H9 (cell line): ENCODE measurements around the gene PRLHR. TPM values are rescaled to one million over a fixed set of nuclear protein-coding genes. Genes with fewer than 3 reads are reported as not detected.

Experiments used
- DNase-seq: peaks from one replicate; pipeline ENCODE4 v3.0.0-alpha.2; 2017
- H2AFZ ChIP-seq: one replicate; pipeline ENCODE4 v1.6.1; 2013; ENCODE audit warnings: mild to moderate bottlenecking, low read length, control low read depth, moderate library complexity
- H2AK5ac ChIP-seq: 2 replicates; pipeline ENCODE4 v1.6.1; 2013; ENCODE audit warnings: low read length, control low read depth, mixed read lengths; ENCODE audit not compliant: insufficient read length
- H2BK120ac ChIP-seq: one replicate; pipeline ENCODE4 v1.6.1; 2013; ENCODE audit warnings: low read depth, mild to moderate bottlenecking, low read length, control low read depth, inconsistent platforms; ENCODE audit not compliant: poor library complexity, severe bottlenecking
- H2BK12ac ChIP-seq: 2 replicates; pipeline ENCODE4 v1.6.1; 2013; ENCODE audit warnings: low read length, control low read depth, mixed read lengths, low read depth; ENCODE audit not compliant: insufficient read length
- H2BK15ac ChIP-seq: 2 replicates; pipeline ENCODE4 v1.6.1; 2013; ENCODE audit warnings: low read depth, low read length, control low read depth
- H2BK20ac ChIP-seq: one replicate; pipeline ENCODE4 v1.6.1; 2013; ENCODE audit warnings: low read depth, mild to moderate bottlenecking, low read length, control low read depth, inconsistent platforms; ENCODE audit not compliant: poor library complexity, severe bottlenecking
- H2BK5ac ChIP-seq: 2 replicates; pipeline ENCODE4 v1.6.1; 2013; ENCODE audit warnings: low read length, control low read depth, mixed read lengths; ENCODE audit not compliant: insufficient read length
- H3K14ac ChIP-seq: 2 replicates; pipeline ENCODE4 v1.6.1; 2013; ENCODE audit warnings: low read length, control low read depth; ENCODE audit not compliant: insufficient read depth
- H3K18ac ChIP-seq: 2 replicates; pipeline ENCODE4 v1.6.1; 2013; ENCODE audit warnings: low read depth, mild to moderate bottlenecking, mixed read lengths, low read length, control low read depth; ENCODE audit not compliant: insufficient read length
- H3K23ac ChIP-seq: 2 replicates; pipeline ENCODE4 v1.6.1; 2013; ENCODE audit warnings: low read length, control low read depth, mixed read lengths, low read depth; ENCODE audit not compliant: insufficient read length
- H3K23me2 ChIP-seq: 2 replicates; pipeline ENCODE4 v1.6.1; 2013; ENCODE audit warnings: low read depth, mild to moderate bottlenecking, mixed read lengths, low read length, control low read depth; ENCODE audit not compliant: insufficient read length, poor library complexity, severe bottlenecking
- H3K27ac ChIP-seq: 2 replicates; pipeline ENCODE4 v1.5.1; 2013; ENCODE audit warnings: low read length, control low read depth, mixed read lengths, low read depth; ENCODE audit not compliant: insufficient read length
- H3K27me3 ChIP-seq: 2 replicates; pipeline ENCODE4 v1.6.1; 2013; ENCODE audit warnings: low read length, control low read depth, inconsistent platforms; ENCODE audit not compliant: insufficient read depth
- H3K4ac ChIP-seq: 2 replicates; pipeline ENCODE4 v1.6.1; 2013; ENCODE audit warnings: low read depth, mild to moderate bottlenecking, control low read depth, inconsistent platforms, low read length, moderate library complexity
- H3K4me1 ChIP-seq: 2 replicates; pipeline ENCODE4 v1.6.1; 2013; ENCODE audit warnings: low read length, control low read depth, inconsistent platforms; ENCODE audit not compliant: insufficient read depth
- H3K4me2 ChIP-seq: 2 replicates; pipeline ENCODE4 v1.6.1; 2013; ENCODE audit warnings: low read length, control low read depth, mixed read lengths; ENCODE audit not compliant: insufficient read length, insufficient read depth
- H3K56ac ChIP-seq: 2 replicates; pipeline ENCODE4 v1.6.1; 2013; ENCODE audit warnings: low read depth, mild to moderate bottlenecking, mixed read lengths, low read length, control low read depth; ENCODE audit not compliant: insufficient read length
- H3K79me1 ChIP-seq: 2 replicates; pipeline ENCODE4 v1.6.1; 2013; ENCODE audit warnings: low read depth, mild to moderate bottlenecking, moderate library complexity, low read length, control low read depth, inconsistent platforms; ENCODE audit not compliant: insufficient read depth, poor library complexity, severe bottlenecking
- H3K79me2 ChIP-seq: 2 replicates; pipeline ENCODE4 v1.6.1; 2013; ENCODE audit warnings: low read length, control low read depth, inconsistent platforms; ENCODE audit not compliant: insufficient read depth
- H3K9ac ChIP-seq: 2 replicates; pipeline ENCODE4 v1.6.1; 2013; ENCODE audit warnings: low read length, control low read depth, mixed read lengths; ENCODE audit not compliant: insufficient read length; ENCODE audit errors: extremely low read depth
- H3K9me3 ChIP-seq: one replicate; pipeline ENCODE4 v1.6.1; 2013; ENCODE audit warnings: low read depth, low read length, inconsistent platforms; ENCODE audit not compliant: control insufficient read depth
- H3T11ph ChIP-seq: one replicate; pipeline ENCODE4 v1.6.1; 2013; ENCODE audit warnings: mild to moderate bottlenecking, low read length, control low read depth, inconsistent platforms
- H4K20me1 ChIP-seq: one replicate; pipeline ENCODE4 v1.6.1; 2013; ENCODE audit not compliant: control insufficient read depth, insufficient read length, insufficient read depth
- H4K5ac ChIP-seq: 2 replicates; pipeline ENCODE4 v1.6.1; 2013; ENCODE audit warnings: low read depth, mild to moderate bottlenecking, mixed read lengths, low read length, control low read depth; ENCODE audit not compliant: insufficient read length
- H4K8ac ChIP-seq: replicated peaks from 2 replicates; pipeline ENCODE4 v1.6.1; 2013; ENCODE audit warnings: low read length, control low read depth, mixed read lengths, low read depth; ENCODE audit not compliant: insufficient read length
- H4K91ac ChIP-seq: 2 replicates; pipeline ENCODE4 v1.6.1; 2013; ENCODE audit warnings: low read depth, mild to moderate bottlenecking, moderate library complexity, mixed read lengths, low read length, control low read depth; ENCODE audit not compliant: insufficient read length
- H3K27ac Mint-ChIP-seq, 3 experiments: 2 replicates in 2 of 3; 3 replicates in 1 of 3; pipeline ENCODE4 v1.8.0; 2020 to 2021; ENCODE audit warnings: mixed read lengths in 3 of 3, mild to moderate bottlenecking in 1 of 3, moderate library complexity in 1 of 3
- H3K27me3 Mint-ChIP-seq: 2 replicates; pipeline ENCODE4 v1.8.0; 2021; ENCODE audit warnings: low read depth, mild to moderate bottlenecking, moderate library complexity, mixed read lengths
- H3K36me3 Mint-ChIP-seq, 3 experiments: 2 replicates in 2 of 3; 3 replicates in 1 of 3; pipeline ENCODE4 v1.8.0; 2020 to 2021; ENCODE audit warnings: low read depth in 3 of 3, mixed read lengths in 3 of 3; ENCODE audit not compliant: insufficient read depth in 1 of 3
- H3K4me1 Mint-ChIP-seq, 2 experiments: 2 replicates each; pipeline ENCODE4 v1.8.0; 2020; ENCODE audit warnings: mixed read lengths in 2 of 2
- H3K4me3 Mint-ChIP-seq, 2 experiments: 2 replicates in 1 of 2; 3 replicates in 1 of 2; pipeline ENCODE4 v1.8.0; 2020 to 2021; ENCODE audit warnings: mild to moderate bottlenecking in 2 of 2, mixed read lengths in 2 of 2, moderate library complexity in 1 of 2
- H3K9me3 Mint-ChIP-seq, 2 experiments: 2 replicates in 1 of 2; 3 replicates in 1 of 2; pipeline ENCODE4 v1.8.0; 2020; ENCODE audit warnings: mild to moderate bottlenecking in 2 of 2, mixed read lengths in 2 of 2, moderate library complexity in 1 of 2
- CTCF ChIP-seq: fragments of 200-600 bp; sonication (generic); conservative IDR thresholded peaks from 3 replicates; pipeline ENCODE4 v1.8.0; 2021; ENCODE audit warnings: antibody characterized with exemption, mild to moderate bottlenecking
- WGBS: extraction: QIAGEN DNeasy Blood & Tissue Kit; methylation state at CpG from one replicate; pipeline ENCODE4 v1.1.7; 2013; ENCODE audit warnings: missing lambda C conversion rate, low lambda C conversion rate, mixed read lengths; ENCODE audit not compliant: insufficient read length; ENCODE audit errors: extremely low coverage; 5-methylcytosine and 5-hydroxymethylcytosine counted together
- total RNA-seq: library from RNA; stranded (reverse); gene quantifications from 2 replicates; pipeline ENCODE4 v1.2.1, GENCODE V29; 2021

Gene PRLHR
- total RNA-seq, 1 experiment from 2014 or later = not detected

GRCh38 chr10:118541718-118542117 is 53.7 kb downstream of the PRLHR start:
- Histone ChIP-seq H3K18ac (no peak overlapping the region), H3K4ac (no peak overlapping the region), H2BK5ac (no peak overlapping the region), H2BK120ac (no peak overlapping the region), H3T11ph (no peak overlapping the region), H2AK5ac (no peak overlapping the region), H2BK20ac (no peak overlapping the region), H3K23me2 (no peaks in the 10 kb centered on the region), H3K79me1 (no peaks in the 10 kb centered on the region), H2AFZ (no peak overlapping the region), H4K8ac (no peak overlapping the region), H3K9ac (no peak overlapping the region), H3K56ac (no peak overlapping the region), H2BK12ac (no peak overlapping the region), H3K14ac (no peak overlapping the region), H3K79me2 (no peaks in the 10 kb centered on the region), H4K20me1 (no peaks in the 10 kb centered on the region), H3K4me1 (no peaks in the 10 kb centered on the region), H4K91ac (no peak overlapping the region), H3K27me3 (no peaks in the 10 kb centered on the region), H4K5ac (no peak overlapping the region), H3K27ac (no peak overlapping the region), H2BK15ac (no peak overlapping the region), H3K23ac (no peak overlapping the region), H3K4me2 (no peak overlapping the region), H3K9me3 (no peaks in the 10 kb centered on the region)
- TF ChIP-seq CTCF = no peak
- no peak overlapping the region for H3K4me3 Mint-ChIP-seq
- DNase-seq = no peak
- H3K9me3 Mint-ChIP-seq = peaks cover 3 to 5% of the 10 kb centered on the region in 2 experiments; a peak in 3 of 5 replicates
- no CpG with 5 or more reads among the region's 3 CpGs for WGBS
- peaks cover 0 to 2% of the 10 kb centered on the region in 2 experiments; a peak in 1 of 4 replicates for H3K4me1 Mint-ChIP-seq
- no peak overlapping the region for H3K27ac Mint-ChIP-seq
- peaks cover 0 to 2% (median 0%) of the 10 kb centered on the region in 3 experiments; a peak in 1 of 7 replicates for H3K36me3 Mint-ChIP-seq
- peaks cover 12% of the 10 kb centered on the region for H3K27me3 Mint-ChIP-seq

Other genes with a start within 250 kb of the PRLHR start
- 38.5 and 45.1 TPM in 2 replicates for gene CACUL1, start 159.3 kb upstream of the PRLHR start, total RNA-seq